Keratinocyte (primary cell): ENCODE results near the gene SPECC1.

Source experiments
- CTCF ChIP-seq, 3 experiments: IDR thresholded peaks in 1 of 3; conservative IDR thresholded peaks in 1 of 3; optimal IDR thresholded peaks in 1 of 3; 2 replicates in 2 of 3; 3 replicates in 1 of 3; pipeline versions ENCODE3 to v1.5.1; 2011; ENCODE audit warnings: low read length in 3 of 3, mild to moderate bottlenecking in 3 of 3, moderate library complexity in 2 of 3, control low read depth in 1 of 3, inconsistent platforms in 1 of 3; ENCODE audit not compliant: insufficient read depth in 2 of 3; ENCODE audit errors: extremely low read depth in 1 of 3
- EZH2 ChIP-seq: IDR thresholded peaks from one replicate; pipeline ENCODE4 v1.6.1; 2012; ENCODE audit warnings: inconsistent platforms, mild to moderate bottlenecking, low read length, moderate library complexity

GRCh38 chr17:19996086-19996485 is 13.1 kb upstream of the SPECC1 start:
- TF ChIP-seq CTCF (optimal IDR thresholded peaks at IDR 0.05 in 1 of 3, IDR thresholded peaks at IDR 0.05 in 1 of 3, conservative IDR thresholded peaks at IDR 0.05 in 1 of 3; ENCODE audit: extremely low read depth in 1 of 3, insufficient read depth in 2 of 3, low read length in 3 of 3) (no peak), EZH2 (no peak)
